HCT116 (cell line): ENCODE results near the gene OR2A42. TPM values are rescaled to one million over a fixed set of nuclear protein-coding genes. Genes with fewer than 3 reads are reported as not detected.
A peak's percentile ranks its signal among the peaks of the same experiment; 100 is the strongest.
"Not testable (repeated sequence)": the region's sequence is repeated elsewhere in the genome, so short reads cannot be mapped to it uniquely, and the experiment has no call there.

Experiments used
- ATAC-seq: fragments of 200-7000 bp; cut with Tn5 transposase; 2 replicates; pipeline ENCODE4 v1.9.1; 2020; ENCODE audit warnings: mild to moderate bottlenecking, moderate library complexity
- BruUV-seq: library from RNA; stranded (reverse); fragments of 400-500 nt; replicated peaks from 2 replicates; lab custom pipeline; 2021; lab: Mats Ljungman, UMichigan
- CTCF ChIA-PET: fragments of 300-600 bp; sonication (Branson Sonifier 250); formaldehyde crosslinking; loops from one replicate; lab custom pipeline; 2021; ENCODE audit warnings: antibody characterized with exemption; lab: Charles Lee
- POLR2A ChIA-PET: fragments of 300-600, 350-600 bp; sonication (Branson Sonifier 250); formaldehyde crosslinking; loops from one replicate; lab custom pipeline; 2021; ENCODE audit warnings: antibody characterized with exemption; lab: Charles Lee
- RAD21 ChIA-PET, 2 experiments: fragments of 300-600 bp; sonication (Branson Sonifier 250); formaldehyde crosslinking; loops; one replicate each; lab custom pipeline; 2023; ENCODE audit warnings: low total read pairs in 2 of 2; ENCODE audit not compliant: uncharacterized antibody in 2 of 2, unreplicated experiment in 2 of 2, low non-redundant PET in 1 of 2; lab: Charles Lee
- DNase-seq: peaks from one replicate; pipeline ENCODE4 v3.0.0-alpha.2; 2010; ENCODE audit warnings: low read depth, low spot score
- H2AFZ ChIP-seq: fragments of 200-600 bp; shearing (Covaris generic), sonication (generic); 2 replicates; pipeline ENCODE4 v1.6.1; 2017; ENCODE audit warnings: low read depth, mixed run types, mixed read lengths, antibody characterized with exemption, low read length; ENCODE audit not compliant: poor library complexity, severe bottlenecking
- H3K27ac ChIP-seq: 2 replicates; pipeline ENCODE4 v1.5.1; 2012; ENCODE audit warnings: low read depth, low read length
- H3K27me3 ChIP-seq: fragments of 200-600 bp; sonication (generic); 2 replicates; pipeline ENCODE4 v1.6.1; 2016; ENCODE audit warnings: mixed run types, low read length, mixed read lengths; ENCODE audit not compliant: insufficient read depth
- H3K36me3 ChIP-seq, 2 experiments: fragments of 200-500 bp in 1 of 2; fragments of 200-600 bp in 1 of 2; sonication (Bioruptor generic) in 1 of 2; sonication (generic) in 1 of 2; 2 replicates each; pipeline versions ENCODE4 v1.5.1 to v1.6.1; 2014 to 2016; ENCODE audit warnings: low read length in 2 of 2, inconsistent platforms in 1 of 2, mixed read lengths in 1 of 2, mixed run types in 1 of 2; ENCODE audit not compliant: insufficient read depth in 2 of 2, control insufficient read depth in 1 of 2
- H3K4me1 ChIP-seq, 2 experiments: fragments of 200-600 bp in 1 of 2; sonication (generic) in 1 of 2; 2 replicates each; pipeline versions ENCODE4 v1.5.1 to v1.6.1; 2012 to 2017; ENCODE audit warnings: low read length in 2 of 2, inconsistent platforms in 1 of 2, mild to moderate bottlenecking in 1 of 2, mixed read lengths in 1 of 2, mixed run types in 1 of 2, moderate library complexity in 1 of 2; ENCODE audit not compliant: insufficient read depth in 2 of 2, control insufficient read depth in 1 of 2
- H3K4me2 ChIP-seq: fragments of 200-600 bp; sonication (generic); 2 replicates; pipeline ENCODE4 v1.6.1; 2017; ENCODE audit warnings: mixed run types, low read length, mixed read lengths
- H3K4me3 ChIP-seq, 2 experiments: fragments of 200-600 bp in 1 of 2; sonication (generic) in 1 of 2; replicated peaks in 1 of 2; 2 replicates each; pipeline ENCODE4 v1.5.1; 2011 to 2016; ENCODE audit warnings: low read length in 2 of 2, control low read depth in 1 of 2, low read depth in 1 of 2, mild to moderate bottlenecking in 1 of 2, mixed read lengths in 1 of 2, mixed run types in 1 of 2
- H3K79me2 ChIP-seq: fragments of 200-600 bp; sonication (generic); 2 replicates; pipeline ENCODE4 v1.6.1; 2017; ENCODE audit warnings: mild to moderate bottlenecking, mixed run types, low read length, moderate library complexity, mixed read lengths; ENCODE audit not compliant: insufficient read depth
- H3K9ac ChIP-seq: fragments of 200-600 bp; sonication (generic); 2 replicates; pipeline ENCODE4 v1.6.1; 2016; ENCODE audit warnings: low read length, mixed read lengths
- H3K9me2 ChIP-seq: fragments of 200-600 bp; sonication (generic), shearing (Covaris generic); 2 replicates; pipeline ENCODE4 v1.6.1; 2017; ENCODE audit warnings: mixed run types, mild to moderate bottlenecking, moderate library complexity; ENCODE audit not compliant: insufficient read depth
- H3K9me3 ChIP-seq, 2 experiments: fragments of 200-500 bp in 1 of 2; fragments of 200-600 bp in 1 of 2; sonication (Bioruptor generic) in 1 of 2; sonication (generic) in 1 of 2; 2 replicates each; pipeline ENCODE4 v1.6.1; 2014 to 2017; ENCODE audit warnings: low read length in 2 of 2, mixed read lengths in 2 of 2, inconsistent platforms in 1 of 2, low read depth in 1 of 2, mild to moderate bottlenecking in 1 of 2, mixed run types in 1 of 2, moderate library complexity in 1 of 2; ENCODE audit not compliant: control insufficient read depth in 1 of 2, insufficient read depth in 1 of 2
- H4K20me1 ChIP-seq: fragments of 200-600 bp; sonication (generic), shearing (Covaris generic); 2 replicates; pipeline ENCODE4 v1.6.1; 2017; ENCODE audit warnings: mixed run types, mild to moderate bottlenecking, moderate library complexity; ENCODE audit not compliant: insufficient read depth
- intact Hi-C: fragments of 100-400 bp; cut with micrococcal nuclease; formaldehyde crosslinking; loops from 2 replicates; pipeline ENCODE4 v1.10.0; 2022
- total RNA-seq: library from RNA; stranded (reverse); gene quantifications from one replicate; pipeline ENCODE4 v1.2.1, GENCODE V29; 2021; ENCODE audit not compliant: unreplicated experiment

OR2A42 gene
- total RNA-seq, 1 experiment from 2014 or later: not detected

- H3K4me3 ChIP-seq, RAD21 ChIA-PET, BruUV-seq, H4K20me1 ChIP-seq, ATAC-seq, H3K27me3 ChIP-seq, DNase-seq, POLR2A ChIA-PET, CTCF ChIA-PET, H3K9me2 ChIP-seq, H3K4me2 ChIP-seq, H3K9ac ChIP-seq, H3K9me3 ChIP-seq, H2AFZ ChIP-seq, H3K79me2 ChIP-seq, intact Hi-C loops, H3K27ac ChIP-seq, H3K4me1 ChIP-seq, H3K36me3 ChIP-seq: not testable (repeated sequence)
Measured at GRCh38 chr7:144264692-144265091, 25.3 kb upstream of the OR2A42 start, which contains the start of gene OR2A7. TSS of gene OR2A7 (minus strand) at chr7:144264792. CDS start at chr7:144259628, 5,164 bp downstream.

GRCh38 chr7:144262128-144262527 is 22.7 kb upstream of the OR2A42 start:
- H3K4me2 ChIP-seq, H3K4me1 ChIP-seq, H3K9ac ChIP-seq, POLR2A ChIA-PET, CTCF ChIA-PET, ATAC-seq, H3K27me3 ChIP-seq, intact Hi-C loops, H4K20me1 ChIP-seq, BruUV-seq, H3K36me3 ChIP-seq, H3K27ac ChIP-seq, H3K79me2 ChIP-seq, RAD21 ChIA-PET, H2AFZ ChIP-seq, H3K4me3 ChIP-seq, DNase-seq, H3K9me3 ChIP-seq, H3K9me2 ChIP-seq: not testable (repeated sequence)

GRCh38 chr7:144259067-144259466 is 19.7 kb upstream of the OR2A42 start:
- H3K4me2 ChIP-seq, H3K27me3 ChIP-seq, H3K9ac ChIP-seq, H3K27ac ChIP-seq, H3K4me3 ChIP-seq, H4K20me1 ChIP-seq, H2AFZ ChIP-seq, H3K9me3 ChIP-seq, H3K36me3 ChIP-seq, H3K79me2 ChIP-seq, RAD21 ChIA-PET, intact Hi-C loops, H3K4me1 ChIP-seq, CTCF ChIA-PET, BruUV-seq, DNase-seq, H3K9me2 ChIP-seq, POLR2A ChIA-PET: not testable (repeated sequence)
- ATAC-seq: peak; percentile 70
